ENCODE data around the gene SERPINA3. TPM values are rescaled to one million over a fixed set of nuclear protein-coding genes. Genes with fewer than 3 reads are reported as not detected.
A peak's percentile ranks its signal among the peaks of the same experiment; 100 is the strongest.

SERPINA3 gene
- total and polyA plus RNA-seq, 2 of the 8 experiments (the other 6 are each of a cell fraction or from before 2014, with no cell fraction given), result not detected

DNA sequence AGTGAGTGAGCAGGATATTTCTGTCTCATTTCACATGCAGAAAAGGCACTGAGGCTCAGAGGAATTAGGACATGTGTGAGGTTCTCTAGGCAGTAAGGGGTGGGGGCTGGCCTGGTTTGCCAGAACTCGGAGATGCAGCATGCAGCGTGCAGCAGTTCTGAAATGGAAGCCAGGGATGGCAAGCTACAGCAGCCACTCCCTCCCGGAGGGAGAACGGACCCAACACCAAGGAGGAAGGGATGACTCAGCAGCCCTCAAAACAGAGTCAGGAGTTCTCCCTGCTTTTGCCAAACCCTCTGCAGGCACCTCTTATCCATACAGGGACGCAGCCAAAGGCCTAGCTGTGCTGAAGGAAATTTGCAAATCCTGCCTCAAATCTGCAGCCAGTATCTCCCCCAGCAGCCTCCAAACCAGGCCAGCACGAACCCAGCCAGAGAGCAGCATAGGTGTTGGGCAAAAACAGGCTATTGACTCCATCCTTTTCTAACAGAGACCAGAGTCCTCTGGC lies 10.3 kb upstream of the SERPINA3 start:
- Histone ChIP-seq H4K20me1 (replicated peaks in 1 of 2; ENCODE audit: control insufficient read depth in 1 of 2, insufficient read depth in 2 of 2, low read length in 2 of 2) (no peaks in the 10 kb centered on the region), H3K79me1 (ENCODE audit: low read depth, low read length) (no peaks in the 10 kb centered on the region), H2AFZ (ENCODE audit: low read length) (peak overlapping the region; percentile 30), H3K23me2 (ENCODE audit: low read depth, low read length) (no peaks in the 10 kb centered on the region; the same call in 1 of the 2 replicates), H2AK5ac (ENCODE audit: low read depth, low read length) (no peak overlapping the region), H3K27me3 (replicated peaks in 1 of 4; ENCODE audit: control insufficient read depth in 3 of 4, extremely low read depth in 1 of 4, insufficient read depth in 3 of 4, low read length in 3 of 4) (no peaks in the 10 kb centered on the region), H3K9me3 (ENCODE audit: insufficient read depth in 2 of 2, low read depth in 1 of 2, low read length in 1 of 2) (no peaks in the 10 kb centered on the region), H3K36me3 (ENCODE audit: control insufficient read depth in 2 of 4, insufficient read depth in 4 of 4, low read length in 3 of 4) (no peaks in the 10 kb centered on the region), H3K4me1 (replicated peaks in 1 of 4; ENCODE audit: control insufficient read depth in 3 of 4, insufficient read depth in 4 of 4, low read length in 3 of 4) (peaks cover 0 to 7% (median 4%) of the 10 kb centered on the region in 4 experiments; a peak in 5 of 7 replicates), H3K23ac (ENCODE audit: insufficient read length) (no peak overlapping the region), H3K4ac (replicated peaks; ENCODE audit: insufficient read length, low read depth, low read length) (no peak overlapping the region), H3K4me3 (ENCODE audit: extremely low read depth in 1 of 4, insufficient read depth in 2 of 4, low read depth in 3 of 4, low read length in 4 of 4) (no peak overlapping the region), H4K8ac (ENCODE audit: extremely low read depth, insufficient read depth, low read length) (no peak overlapping the region; the same call in 1 of the 2 replicates), H3K9ac (replicated peaks in 1 of 4; ENCODE audit: extremely low read depth in 1 of 4, low read depth in 3 of 4, low read length in 3 of 4) (no peak overlapping the region), H3K4me2 (ENCODE audit: insufficient read depth in 1 of 2, low read depth in 2 of 2, low read length in 2 of 2) (no peak overlapping the region), H2BK12ac (ENCODE audit: low read depth, low read length) (no peak overlapping the region), H2BK5ac (ENCODE audit: low read depth, low read length) (no peak overlapping the region; the same call in 1 of the 2 replicates), H2BK20ac (ENCODE audit: low read length) (no peak overlapping the region; the same call in 1 of the 2 replicates), H3K18ac (ENCODE audit: extremely low read depth, low read length) (peak overlapping the region; percentile 60; the same call in 1 of the 2 replicates), H3K27ac (ENCODE audit: low read depth, low read length) (no peak overlapping the region), H3K14ac (ENCODE audit: insufficient read length) (no peak overlapping the region), H3K79me2 (ENCODE audit: control insufficient read depth in 1 of 2, insufficient read depth in 2 of 2, low read length in 2 of 2) (no peaks in the 10 kb centered on the region), H2BK15ac (ENCODE audit: low read length) (no peak overlapping the region), H4K5ac (ENCODE audit: insufficient read length, low read depth, low read length) (no peak overlapping the region), H4K91ac (replicated peaks; ENCODE audit: insufficient read length, low read length) (no peak overlapping the region), H3K56ac (replicated peaks; ENCODE audit: insufficient read length, low read depth, low read length) (no peak overlapping the region), H2BK120ac (replicated peaks; ENCODE audit: low read depth, low read length) (no peak overlapping the region)
- no peak for TF ChIP-seq KDM1A (IDR thresholded peaks at IDR 0.05; ENCODE audit: borderline replicate concordance, low read length)
- peak; percentile 83 for TF ChIP-seq BACH1 (IDR thresholded peaks at IDR 0.05; ENCODE audit: low read length)
- peak; percentile 48; the same call in 1 of the 2 replicates for TF ChIP-seq MAFK (IDR thresholded peaks at IDR 0.05; ENCODE audit: low read depth, low read length)
- ChIA-PET CTCF (ENCODE audit: partially characterized antibody) (no interaction called here), POLR2A (ENCODE audit: partially characterized antibody) (interaction anchor here (0.5 kb wide), 1 partner anchor 535 kb away, joined by 3 read pairs; no protein-coding TSS in a partner anchor)
- DNase-seq (ENCODE audit: low read depth in 1 of 2, low spot score in 2 of 2), result no peak
- WGBS, 2 experiments (ENCODE audit: extremely low coverage in 1 of 2, insufficient coverage in 1 of 2, insufficient read length in 1 of 2, insufficient replicate concordance in 2 of 2, low coverage in 1 of 2, low lambda C conversion rate in 2 of 2, missing lambda C conversion rate in 1 of 2), result 86% methylated on average over 6 of the region's 6 CpGs; no CpG with 5 or more reads in 1 of the 2 experiments
- no peak for FAIRE-seq
